ENCODE results near the gene CHKA.

DNA sequence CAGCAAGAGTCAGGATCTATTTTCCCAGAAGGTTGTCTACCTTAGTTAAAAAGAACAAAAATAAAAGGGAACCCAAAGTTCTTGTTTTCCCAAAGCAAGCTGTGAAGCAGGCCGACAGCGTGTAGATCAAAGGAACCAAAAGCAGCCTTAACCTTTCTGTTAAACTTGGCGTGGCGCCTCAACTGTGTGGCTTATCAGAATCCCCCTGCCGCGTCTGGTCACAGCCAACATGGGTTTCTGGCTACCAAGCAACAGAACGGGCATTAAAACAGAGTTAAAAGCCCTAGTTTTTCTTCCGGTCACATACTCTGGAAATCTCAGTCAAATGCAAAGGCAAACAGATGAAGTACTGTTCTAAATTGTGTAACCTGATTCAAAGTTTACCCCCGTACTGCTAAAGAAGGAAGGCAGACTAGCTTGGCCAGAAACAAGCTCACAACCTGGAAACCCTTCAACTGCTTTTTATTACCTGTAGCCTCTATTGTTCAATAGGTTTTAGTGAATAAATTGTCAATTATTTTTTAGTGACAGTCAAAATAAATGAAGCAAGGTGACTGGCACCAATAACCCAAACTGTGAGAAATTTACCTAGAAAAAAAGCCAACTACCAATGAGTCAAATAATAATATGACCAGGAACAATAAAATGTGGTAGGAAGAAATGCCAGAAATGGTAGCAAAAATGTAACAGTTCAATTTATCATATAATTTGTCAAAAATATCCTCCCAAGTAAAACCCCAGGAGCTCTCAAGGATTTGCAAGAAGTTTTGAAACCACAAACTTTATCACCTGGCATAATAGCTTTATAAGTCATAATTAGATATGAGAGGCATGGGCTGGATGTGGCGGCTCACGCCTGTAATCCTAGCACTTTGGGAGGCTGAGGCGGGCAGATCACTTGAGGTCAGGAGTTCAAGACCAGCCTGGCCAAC, 21.4 kb downstream of the CHKA start:
- TF ChIP-seq JUND (IDR thresholded peaks at IDR 0.05) (no peak), RFX5 (IDR thresholded peaks at IDR 0.05; ENCODE audit: low read length) (no peak), NFIC (IDR thresholded peaks at IDR 0.05; ENCODE audit: borderline replicate concordance) (no peak)
- TF ChIP-seq, protein P1, sequence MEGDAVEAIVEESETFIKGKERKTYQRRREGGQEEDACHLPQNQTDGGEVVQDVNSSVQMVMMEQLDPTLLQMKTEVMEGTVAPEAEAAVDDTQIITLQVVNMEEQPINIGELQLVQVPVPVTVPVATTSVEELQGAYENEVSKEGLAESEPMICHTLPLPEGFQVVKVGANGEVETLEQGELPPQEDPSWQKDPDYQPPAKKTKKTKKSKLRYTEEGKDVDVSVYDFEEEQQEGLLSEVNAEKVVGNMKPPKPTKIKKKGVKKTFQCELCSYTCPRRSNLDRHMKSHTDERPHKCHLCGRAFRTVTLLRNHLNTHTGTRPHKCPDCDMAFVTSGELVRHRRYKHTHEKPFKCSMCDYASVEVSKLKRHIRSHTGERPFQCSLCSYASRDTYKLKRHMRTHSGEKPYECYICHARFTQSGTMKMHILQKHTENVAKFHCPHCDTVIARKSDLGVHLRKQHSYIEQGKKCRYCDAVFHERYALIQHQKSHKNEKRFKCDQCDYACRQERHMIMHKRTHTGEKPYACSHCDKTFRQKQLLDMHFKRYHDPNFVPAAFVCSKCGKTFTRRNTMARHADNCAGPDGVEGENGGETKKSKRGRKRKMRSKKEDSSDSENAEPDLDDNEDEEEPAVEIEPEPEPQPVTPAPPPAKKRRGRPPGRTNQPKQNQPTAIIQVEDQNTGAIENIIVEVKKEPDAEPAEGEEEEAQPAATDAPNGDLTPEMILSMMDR (IDR thresholded peaks at IDR 0.05) = no peak
- TF ChIP-seq, protein P2, sequence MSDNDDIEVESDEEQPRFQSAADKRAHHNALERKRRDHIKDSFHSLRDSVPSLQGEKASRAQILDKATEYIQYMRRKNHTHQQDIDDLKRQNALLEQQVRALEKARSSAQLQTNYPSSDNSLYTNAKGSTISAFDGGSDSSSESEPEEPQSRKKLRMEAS (IDR thresholded peaks at IDR 0.05; ENCODE audit: low read depth) = no peak

Measured in SK-N-SH (cell line).